Lower lobe of right lung (tissue), 2 donors: ENCODE measurements around the gene SINHCAF. TPM values are rescaled to one million over a fixed set of nuclear protein-coding genes. Genes with fewer than 3 reads are reported as not detected.

Experiments
- ATAC-seq, 2 donors: fragments of 200-7000 bp; cut with Tn5 transposase; one replicate each; pipeline ENCODE4 v1.9.1; 2020 to 2022; ENCODE audit warnings: mild to moderate bottlenecking in 2 of 2, moderate library complexity in 2 of 2
- DNase-seq: peaks from one replicate; pipeline ENCODE4 v3.0.0-alpha.2; 2020
- H3K27ac ChIP-seq: fragments of 200-600 bp; one replicate; pipeline ENCODE4 v1.8.0; 2022
- H3K27me3 ChIP-seq: fragments of 200-600 bp; one replicate; pipeline ENCODE4 v1.8.0; 2022; ENCODE audit warnings: low read depth
- H3K36me3 ChIP-seq: fragments of 200-600 bp; one replicate; pipeline ENCODE4 v1.8.0; 2022; ENCODE audit warnings: mild to moderate bottlenecking
- H3K4me1 ChIP-seq: fragments of 200-600 bp; one replicate; pipeline ENCODE4 v1.8.0; 2022
- H3K4me3 ChIP-seq: fragments of 200-600 bp; one replicate; pipeline ENCODE4 v1.8.0; 2022; ENCODE audit warnings: mild to moderate bottlenecking
- H3K9me3 ChIP-seq: fragments of 200-600 bp; one replicate; pipeline ENCODE4 v1.8.0; 2022
- intact Hi-C: fragments of 100-400 bp; cut with DNase I; formaldehyde crosslinking; loops from one replicate; pipeline ENCODE4 v1.11.0; 2022
- total RNA-seq: library from RNA; stranded (reverse); fragmentation: NEBNext Ultra II Directional; extraction: Animal tissue kit (Norgen Biotek cat#: 25700); gene quantifications from one replicate; pipeline ENCODE4 v1.2.1, GENCODE V29; 2021
- TF ChIP-seq, protein P1 (sequence below): fragments of 200-600 bp; IDR thresholded peaks from one replicate; pipeline ENCODE4 v1.8.0; 2022; ENCODE audit warnings: antibody characterized with exemption, mild to moderate bottlenecking
- donor health status: DM: no; HTN: yes; CAD: no; lungs with severe emphysema.

The SINHCAF gene
- total RNA-seq, 1 donor from 2014 or later, result 45.2 TPM

DNA sequence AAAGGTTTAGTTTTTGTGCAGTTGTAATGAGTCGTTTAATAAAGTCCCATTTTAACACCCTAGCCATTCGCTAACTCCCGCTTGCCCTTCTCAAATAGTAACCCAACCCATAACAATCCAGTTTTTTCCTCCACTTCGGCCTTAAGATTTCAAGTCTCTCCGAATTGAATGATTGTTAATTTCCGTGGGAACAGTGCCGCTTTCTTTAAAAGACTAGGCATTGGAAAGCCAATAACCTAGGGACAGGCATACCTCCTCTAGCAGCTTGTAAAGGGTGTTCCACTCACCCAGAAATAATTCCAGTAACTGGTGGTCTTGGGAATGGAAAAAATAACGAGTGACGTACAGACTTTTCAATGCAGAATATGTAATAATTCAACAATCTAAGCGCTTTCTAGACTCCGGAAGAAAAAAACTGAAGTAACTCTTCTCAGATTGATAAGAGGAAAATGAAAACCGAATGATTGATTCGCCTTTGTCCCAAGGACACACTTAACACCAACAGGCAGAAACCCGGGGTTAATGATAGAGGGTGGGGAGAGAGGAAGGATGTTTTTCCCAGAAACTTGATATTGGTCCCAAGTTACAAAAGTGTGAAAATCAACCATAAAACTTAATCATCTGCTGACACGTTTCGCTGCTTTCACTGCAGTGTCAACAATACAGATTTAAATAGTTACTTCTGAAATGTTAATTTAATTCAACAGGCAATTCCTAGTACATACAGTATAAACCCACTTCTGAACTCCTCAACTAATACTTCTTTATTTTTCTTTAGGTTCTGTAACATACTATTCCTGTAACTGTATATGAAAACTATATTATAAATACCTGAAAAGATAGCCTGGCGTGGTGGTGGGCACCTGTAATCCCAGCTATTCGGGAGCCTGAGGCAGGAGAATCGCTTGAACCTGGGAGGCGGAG, 1.0 kb upstream of the SINHCAF start:
- intact Hi-C loops, result no loop called here
- ATAC-seq, result no peak
- no peaks in the 10 kb centered on the region for H3K9me3 ChIP-seq
- DNase-seq, result no peak
- peak overlapping the region; percentile 98 for H3K27ac ChIP-seq
- no peaks in the 10 kb centered on the region for H3K27me3 ChIP-seq
- H3K4me1 ChIP-seq, result peaks cover 21% of the 10 kb centered on the region
- no peaks in the 10 kb centered on the region for H3K36me3 ChIP-seq
- peak overlapping the region; percentile 94 for H3K4me3 ChIP-seq
- TF ChIP-seq, protein P1, sequence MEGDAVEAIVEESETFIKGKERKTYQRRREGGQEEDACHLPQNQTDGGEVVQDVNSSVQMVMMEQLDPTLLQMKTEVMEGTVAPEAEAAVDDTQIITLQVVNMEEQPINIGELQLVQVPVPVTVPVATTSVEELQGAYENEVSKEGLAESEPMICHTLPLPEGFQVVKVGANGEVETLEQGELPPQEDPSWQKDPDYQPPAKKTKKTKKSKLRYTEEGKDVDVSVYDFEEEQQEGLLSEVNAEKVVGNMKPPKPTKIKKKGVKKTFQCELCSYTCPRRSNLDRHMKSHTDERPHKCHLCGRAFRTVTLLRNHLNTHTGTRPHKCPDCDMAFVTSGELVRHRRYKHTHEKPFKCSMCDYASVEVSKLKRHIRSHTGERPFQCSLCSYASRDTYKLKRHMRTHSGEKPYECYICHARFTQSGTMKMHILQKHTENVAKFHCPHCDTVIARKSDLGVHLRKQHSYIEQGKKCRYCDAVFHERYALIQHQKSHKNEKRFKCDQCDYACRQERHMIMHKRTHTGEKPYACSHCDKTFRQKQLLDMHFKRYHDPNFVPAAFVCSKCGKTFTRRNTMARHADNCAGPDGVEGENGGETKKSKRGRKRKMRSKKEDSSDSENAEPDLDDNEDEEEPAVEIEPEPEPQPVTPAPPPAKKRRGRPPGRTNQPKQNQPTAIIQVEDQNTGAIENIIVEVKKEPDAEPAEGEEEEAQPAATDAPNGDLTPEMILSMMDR, result no peak

DNA sequence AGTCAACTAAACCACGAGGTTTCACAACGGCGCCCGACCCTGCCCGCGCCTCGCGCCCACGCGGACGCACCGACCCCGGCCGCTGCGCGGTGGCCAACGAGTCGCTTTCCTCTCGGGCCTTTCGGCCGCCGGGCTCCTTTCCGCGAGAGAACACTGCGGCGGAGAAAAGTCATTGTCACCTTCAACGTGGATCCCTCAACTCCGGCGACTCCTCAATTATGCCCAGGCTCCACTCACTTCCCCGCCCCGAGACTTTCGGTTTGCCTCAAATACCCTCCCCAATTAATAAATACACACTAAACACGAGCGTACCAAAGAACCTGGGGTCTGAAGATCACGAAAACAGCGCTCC, 450 bp downstream of the SINHCAF start:
- intact Hi-C loops, result no loop called here
- ATAC-seq (peak; percentile 2 to 20), DNase-seq (peak; percentile 58)
- TF ChIP-seq, protein P1, result no peak
- Histone ChIP-seq H3K27me3 (no peaks in the 10 kb centered on the region), H3K27ac (peak overlapping the region; percentile 98), H3K9me3 (no peaks in the 10 kb centered on the region), H3K36me3 (no peaks in the 10 kb centered on the region), H3K4me1 (peaks cover 34% of the 10 kb centered on the region), H3K4me3 (peak overlapping the region; percentile 94)

DNA sequence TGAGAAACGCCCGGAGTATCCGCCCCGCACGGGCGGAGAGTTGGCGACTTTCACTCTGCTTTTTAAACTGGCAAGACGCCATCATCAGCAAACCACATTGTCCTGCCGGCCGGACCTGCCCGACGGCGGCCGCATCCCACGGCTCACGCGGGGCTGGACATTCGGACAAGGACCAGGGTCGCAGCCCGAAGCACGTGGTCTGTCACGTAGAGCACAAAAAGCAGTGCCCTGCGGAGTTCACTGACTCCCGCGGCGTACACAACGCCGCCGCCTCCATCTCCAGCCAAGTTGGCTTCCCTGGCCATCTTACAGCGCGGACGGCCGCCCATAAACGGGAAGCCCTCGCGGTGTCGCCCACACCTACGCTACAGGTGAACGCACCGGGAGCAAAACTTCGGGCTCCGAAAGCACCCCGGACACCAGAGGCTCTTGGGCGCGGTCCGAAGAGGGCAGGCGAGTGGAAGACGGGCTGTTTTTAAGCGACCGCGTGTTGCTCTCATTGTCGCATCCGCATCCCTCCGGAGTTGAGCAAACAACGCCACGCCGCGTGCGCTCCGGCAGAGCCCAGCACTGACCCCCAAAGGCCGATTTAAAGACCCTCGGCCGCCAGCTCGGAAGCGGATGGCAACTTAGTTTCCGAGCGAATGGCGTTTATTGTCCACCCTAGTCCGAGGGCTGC, 966 bp downstream of the SINHCAF start:
- H3K4me1 ChIP-seq, result peaks cover 34% of the 10 kb centered on the region
- H3K27ac ChIP-seq, result peak overlapping the region; percentile 98
- intact Hi-C loops, result no loop called here

DNA sequence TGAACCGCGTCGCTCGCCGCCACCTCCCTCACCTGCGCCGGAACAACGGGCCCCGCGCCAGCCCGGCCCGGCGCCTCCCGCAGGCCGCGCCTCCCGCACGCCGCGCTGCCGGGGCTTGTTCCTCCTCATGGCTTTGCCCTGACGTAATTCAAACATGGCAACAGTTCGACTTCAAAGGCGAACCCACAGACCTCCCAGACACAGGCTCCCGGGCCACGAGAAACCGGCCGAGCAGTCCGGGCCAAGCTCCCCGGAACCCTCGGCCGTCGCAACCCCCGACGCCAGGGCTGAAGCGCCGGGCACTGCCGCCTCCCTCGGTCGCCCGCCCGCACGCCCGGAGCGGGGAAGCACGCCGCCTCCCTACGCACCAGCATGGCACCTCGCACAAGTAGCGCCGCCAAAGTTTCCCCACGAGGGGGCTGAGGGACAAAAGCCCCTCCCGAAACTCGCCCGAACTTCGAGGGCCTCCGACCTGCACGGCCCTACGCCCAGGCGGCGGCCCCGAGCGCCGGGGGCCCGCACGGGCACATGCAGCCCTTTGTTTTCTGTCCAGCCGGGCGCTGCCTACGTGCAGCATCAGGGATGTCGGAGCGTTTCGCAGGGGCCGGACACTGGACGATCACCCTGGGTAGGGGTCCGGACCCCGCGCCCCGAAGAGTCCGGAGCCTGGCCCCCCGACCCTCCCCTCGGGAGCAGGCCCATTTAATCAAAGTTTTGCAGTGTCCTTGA, 1.7 kb downstream of the SINHCAF start:
- ATAC-seq, result peak; percentile 78 to 81

More for the DNA sequence above, 966 bp downstream of the SINHCAF start:
- peak; percentile 47 to 62 for ATAC-seq
- peak; percentile 71 for DNase-seq
- TF ChIP-seq, protein P1, result no peak
- Histone ChIP-seq H3K9me3 (no peaks in the 10 kb centered on the region), H3K36me3 (no peaks in the 10 kb centered on the region), H3K27me3 (no peaks in the 10 kb centered on the region), H3K4me3 (peak overlapping the region; percentile 94)

More for the DNA sequence above, 1.7 kb downstream of the SINHCAF start:
- DNase-seq, result peak; percentile 85
- Histone ChIP-seq H3K9me3 (no peaks in the 10 kb centered on the region), H3K4me1 (peaks cover 36% of the 10 kb centered on the region), H3K4me3 (peak overlapping the region; percentile 94), H3K27ac (peak overlapping the region; percentile 98), H3K36me3 (no peaks in the 10 kb centered on the region), H3K27me3 (no peaks in the 10 kb centered on the region)
- intact Hi-C loops, result no loop called here
- TF ChIP-seq, protein P1, result peak; percentile 11
